Kidney epithelial cell (primary cell): ENCODE measurements around the gene LILRA2. TPM values are rescaled to one million over a fixed set of nuclear protein-coding genes. Genes with fewer than 3 reads are reported as not detected.
"Not testable (repeated sequence)": the region's sequence is repeated elsewhere in the genome, so short reads cannot be mapped to it uniquely, and the experiment has no call there.

Experiments used
- DNase-seq: peaks from one replicate; pipeline ENCODE4 v3.0.0-alpha.2; 2010; ENCODE audit warnings: low read depth
- H3K27me3 ChIP-seq: 2 replicates; pipeline ENCODE4 v1.6.0; 2011; ENCODE audit warnings: low read length; ENCODE audit not compliant: control insufficient read depth, insufficient read depth
- H3K36me3 ChIP-seq: 2 replicates; pipeline ENCODE4 v1.5.1; 2011; ENCODE audit warnings: low read length; ENCODE audit not compliant: control insufficient read depth, insufficient read depth
- H3K4me3 ChIP-seq: 2 replicates; pipeline ENCODE4 v1.5.1; 2011; ENCODE audit warnings: low read depth, mild to moderate bottlenecking, control low read depth, low read length
- CTCF ChIP-seq: IDR thresholded peaks from 2 replicates; pipeline ENCODE4 v1.5.1; 2011; ENCODE audit warnings: mild to moderate bottlenecking, moderate library complexity, low read length, control low read depth, inconsistent platforms; ENCODE audit not compliant: insufficient read depth, poor library complexity, severe bottlenecking
- total RNA-seq: library from RNA; depleted of rRNA; stranded (reverse); fragments of >200 nt; gene quantifications from 2 replicates; pipeline ENCODE4 v1.2.3, GENCODE V29; 2015

Gene LILRA2
- total RNA-seq, 1 donor from 2014 or later: not detected

DNA sequence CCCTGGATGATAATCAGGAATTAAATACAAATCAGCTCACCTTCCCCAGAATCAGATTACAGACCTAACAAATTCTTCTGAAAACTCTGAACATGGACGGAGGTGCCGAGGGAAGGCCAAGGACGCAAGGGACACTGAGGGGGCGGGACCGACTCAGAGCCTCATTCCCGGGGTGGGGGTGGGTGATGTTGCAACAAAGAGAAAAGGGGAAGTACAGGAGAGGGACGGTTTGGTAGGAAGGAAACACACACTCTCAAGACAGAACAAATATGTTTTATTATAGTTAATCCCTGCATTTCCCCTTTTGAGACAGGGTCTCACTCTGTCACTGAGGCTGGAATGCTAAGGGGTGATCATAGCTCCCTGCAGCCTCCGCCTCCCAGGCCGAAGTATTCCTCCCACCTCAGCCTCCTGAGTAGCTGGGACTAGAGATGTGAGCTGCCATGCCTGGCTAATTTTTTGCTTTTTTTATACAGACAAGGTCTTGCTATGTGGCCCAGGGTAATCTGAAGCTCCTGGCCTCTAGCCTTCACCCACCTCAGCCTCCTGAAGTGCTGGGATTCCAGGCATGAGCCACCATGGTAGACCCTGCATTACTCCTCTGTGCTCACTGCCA is 786 bp upstream of the LILRA2 start:
- Histone ChIP-seq H3K4me3 (no peak overlapping the region), H3K27me3 (no peaks in the 10 kb centered on the region), H3K36me3 (no peaks in the 10 kb centered on the region)
- no peak for TF ChIP-seq CTCF
- no peak for DNase-seq

DNA sequence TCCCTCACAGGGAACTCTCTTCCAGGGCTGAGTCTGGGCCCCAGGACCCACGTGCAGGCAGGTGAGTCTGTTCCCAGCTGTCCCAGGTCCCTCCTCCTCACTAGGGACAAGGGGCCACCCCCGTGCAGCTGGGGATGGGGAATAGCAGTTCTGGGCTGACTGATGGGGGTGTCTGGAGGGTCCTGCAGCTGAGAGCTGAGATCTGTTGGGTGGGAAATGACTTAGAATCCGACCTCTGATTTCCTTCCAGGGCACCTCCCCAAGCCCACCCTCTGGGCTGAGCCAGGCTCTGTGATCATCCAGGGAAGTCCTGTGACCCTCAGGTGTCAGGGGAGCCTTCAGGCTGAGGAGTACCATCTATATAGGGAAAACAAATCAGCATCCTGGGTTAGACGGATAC is 461 bp downstream of the LILRA2 start:
- TF ChIP-seq CTCF: no peak
- H3K36me3 ChIP-seq: no peaks in the 10 kb centered on the region
- H3K27me3 ChIP-seq: no peaks in the 10 kb centered on the region
- H3K4me3 ChIP-seq: no peak overlapping the region
- no peak for DNase-seq

DNA sequence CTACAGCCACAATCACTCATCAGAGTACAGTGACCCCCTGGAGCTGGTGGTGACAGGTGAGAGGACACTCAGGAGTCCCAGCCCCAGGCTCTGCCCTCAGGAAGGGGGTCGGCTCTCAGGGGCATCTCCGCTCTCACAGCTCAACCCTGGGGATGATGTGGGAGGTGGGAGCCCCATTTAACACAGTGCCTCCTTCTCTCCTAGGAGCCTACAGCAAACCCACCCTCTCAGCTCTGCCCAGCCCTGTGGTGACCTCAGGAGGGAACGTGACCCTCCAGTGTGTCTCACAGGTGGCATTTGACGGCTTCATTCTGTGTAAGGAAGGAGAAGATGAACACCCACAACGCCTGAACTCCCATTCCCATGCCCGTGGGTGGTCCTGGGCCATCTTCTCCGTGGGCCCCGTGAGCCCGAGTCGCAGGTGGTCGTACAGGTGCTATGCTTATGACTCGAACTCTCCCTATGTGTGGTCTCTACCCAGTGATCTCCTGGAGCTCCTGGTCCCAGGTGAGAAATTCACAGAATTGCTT is 1.0 kb downstream of the LILRA2 start:
- no peak for TF ChIP-seq CTCF
- Histone ChIP-seq H3K36me3 (no peaks in the 10 kb centered on the region), H3K4me3 (no peak overlapping the region), H3K27me3 (no peaks in the 10 kb centered on the region)
- DNase-seq: no peak

DNA sequence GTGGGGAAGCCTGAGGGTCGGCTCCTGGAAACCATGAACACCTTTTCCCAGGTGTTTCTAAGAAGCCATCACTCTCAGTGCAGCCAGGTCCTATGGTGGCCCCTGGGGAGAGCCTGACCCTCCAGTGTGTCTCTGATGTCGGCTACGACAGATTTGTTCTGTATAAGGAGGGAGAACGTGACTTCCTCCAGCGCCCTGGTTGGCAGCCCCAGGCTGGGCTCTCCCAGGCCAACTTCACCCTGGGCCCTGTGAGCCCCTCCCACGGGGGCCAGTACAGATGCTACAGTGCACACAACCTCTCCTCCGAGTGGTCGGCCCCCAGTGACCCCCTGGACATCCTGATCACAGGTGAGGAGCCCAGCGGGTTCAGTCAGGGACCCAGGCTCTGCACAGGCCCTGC is 1.6 kb downstream of the LILRA2 start:
- not testable (repeated sequence) for H3K4me3 ChIP-seq, H3K27me3 ChIP-seq, H3K36me3 ChIP-seq, DNase-seq

GRCh38 chr19:54576411-54576976 is 2.9 kb downstream of the LILRA2 start:
- Histone ChIP-seq H3K36me3 (no peaks in the 10 kb centered on the region), H3K27me3 (no peaks in the 10 kb centered on the region), H3K4me3 (no peak overlapping the region)
- DNase-seq: no peak
- no peak for TF ChIP-seq CTCF

DNA sequence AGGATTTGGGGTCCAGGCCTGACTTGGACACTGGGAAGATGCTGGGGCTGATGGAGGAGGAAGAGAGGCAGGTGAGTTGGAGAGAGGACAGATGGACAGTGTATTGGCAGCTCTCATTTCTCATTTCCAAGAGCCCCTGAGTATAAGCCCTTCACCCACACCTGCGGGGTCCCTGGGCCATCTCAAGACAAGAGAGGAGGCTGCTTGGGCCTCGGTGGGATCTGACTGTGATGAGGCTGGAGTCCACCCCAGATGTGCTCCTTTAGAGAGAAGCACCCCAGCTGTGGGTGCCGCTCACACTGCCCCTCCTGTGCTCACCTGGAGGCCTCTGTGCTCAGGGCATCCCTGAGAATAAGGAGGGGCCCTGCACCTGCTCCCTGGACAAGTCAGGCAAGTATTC is 3.7 kb downstream of the LILRA2 start:
- no peaks in the 10 kb centered on the region for H3K27me3 ChIP-seq
- no peaks in the 10 kb centered on the region for H3K36me3 ChIP-seq
- no peak for TF ChIP-seq CTCF
- H3K4me3 ChIP-seq: no peak overlapping the region
- no peak for DNase-seq

GRCh38 chr19:54578268-54578667 is 4.7 kb downstream of the LILRA2 start:
- not testable (repeated sequence) for H3K4me3 ChIP-seq, DNase-seq, H3K36me3 ChIP-seq, H3K27me3 ChIP-seq
